DMS53 treated with DMSO at 0.1 percent for 48 hours (cell line): ENCODE measurements around the gene ZNF541.
A peak's percentile ranks its signal among the peaks of the same experiment; 100 is the strongest.

Experiments used
- DNase-seq: peaks from one replicate; lab custom pipeline; 2025; ENCODE audit not compliant: unreplicated experiment; lab: John Stamatoyannopoulos, UW

The ZNF541 gene

GRCh38 chr19:47544075-47544474 is 28.9 kb downstream of the ZNF541 start:
- DNase-seq, result no peak

GRCh38 chr19:47542030-47542475 is 30.9 kb downstream of the ZNF541 start:
- DNase-seq, result no peak

GRCh38 chr19:47541518-47541917 is 31.4 kb downstream of the ZNF541 start:
- no peak for DNase-seq

DNA sequence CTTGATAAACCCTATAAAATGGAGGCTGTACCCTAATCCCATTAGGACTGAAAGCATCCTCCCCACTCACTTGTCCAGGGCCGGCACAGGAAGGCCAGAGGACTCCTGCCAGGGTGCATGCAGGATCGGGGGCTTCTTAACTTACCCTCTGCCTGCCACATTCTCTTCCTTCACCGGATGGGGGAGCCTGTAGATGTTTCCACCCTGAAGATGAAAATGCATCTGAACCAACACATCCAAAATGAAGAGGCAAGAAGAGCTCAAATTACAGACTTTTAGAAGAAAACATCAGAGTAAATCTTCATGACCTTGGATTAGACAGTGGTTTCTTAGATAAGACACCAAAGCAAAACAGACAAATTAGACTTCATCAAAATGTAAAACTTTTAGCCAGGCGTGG is 32.2 kb downstream of the ZNF541 start:
- no peak for DNase-seq

- DNase-seq, result no peak
These were observed 33.1 kb downstream of the ZNF541 start for GRCh38 chr19:47539747-47540311.

- DNase-seq, result no peak
These were observed 34.1 kb downstream of the ZNF541 start for GRCh38 chr19:47538812-47539211.

DNA sequence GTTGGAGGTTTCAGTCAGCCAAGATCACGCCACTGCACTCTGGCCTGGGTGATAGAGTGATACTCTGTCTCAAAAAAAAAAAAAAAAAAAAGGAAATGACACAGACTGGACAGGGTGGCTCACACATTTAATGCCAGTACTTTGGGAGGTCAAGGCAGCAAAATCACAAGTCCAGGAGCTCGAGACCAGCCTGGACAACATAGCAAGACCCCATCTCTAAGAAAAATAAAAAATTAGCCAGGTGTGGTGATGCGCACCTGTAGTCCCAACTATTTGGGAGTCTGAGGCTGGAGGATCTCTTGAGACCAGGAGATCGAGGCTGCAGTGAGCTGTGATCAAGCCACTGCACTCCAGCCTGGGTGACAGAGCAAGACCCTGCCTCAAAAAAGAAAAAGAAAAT is 35.5 kb downstream of the ZNF541 start:
- no peak for DNase-seq

DNA sequence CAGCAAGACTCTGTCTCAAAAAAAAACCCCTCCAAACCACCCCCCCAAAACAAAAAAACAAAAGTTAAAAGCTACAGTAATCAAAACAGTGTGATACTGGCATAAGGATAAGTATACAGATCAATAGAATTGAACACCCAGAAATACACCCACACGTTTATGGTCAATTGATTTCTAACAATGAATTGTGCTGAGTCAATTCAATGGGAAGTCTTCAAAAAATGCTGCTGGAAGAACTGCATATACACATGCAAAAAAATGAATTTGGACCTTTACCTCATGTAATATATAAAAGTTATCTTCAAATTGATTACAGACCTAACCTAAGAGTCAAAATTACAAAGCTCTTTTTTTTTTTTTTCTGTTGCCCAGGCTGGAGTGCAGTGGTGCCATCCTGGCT is 38.3 kb downstream of the ZNF541 start:
- DNase-seq, result no peak

DNA sequence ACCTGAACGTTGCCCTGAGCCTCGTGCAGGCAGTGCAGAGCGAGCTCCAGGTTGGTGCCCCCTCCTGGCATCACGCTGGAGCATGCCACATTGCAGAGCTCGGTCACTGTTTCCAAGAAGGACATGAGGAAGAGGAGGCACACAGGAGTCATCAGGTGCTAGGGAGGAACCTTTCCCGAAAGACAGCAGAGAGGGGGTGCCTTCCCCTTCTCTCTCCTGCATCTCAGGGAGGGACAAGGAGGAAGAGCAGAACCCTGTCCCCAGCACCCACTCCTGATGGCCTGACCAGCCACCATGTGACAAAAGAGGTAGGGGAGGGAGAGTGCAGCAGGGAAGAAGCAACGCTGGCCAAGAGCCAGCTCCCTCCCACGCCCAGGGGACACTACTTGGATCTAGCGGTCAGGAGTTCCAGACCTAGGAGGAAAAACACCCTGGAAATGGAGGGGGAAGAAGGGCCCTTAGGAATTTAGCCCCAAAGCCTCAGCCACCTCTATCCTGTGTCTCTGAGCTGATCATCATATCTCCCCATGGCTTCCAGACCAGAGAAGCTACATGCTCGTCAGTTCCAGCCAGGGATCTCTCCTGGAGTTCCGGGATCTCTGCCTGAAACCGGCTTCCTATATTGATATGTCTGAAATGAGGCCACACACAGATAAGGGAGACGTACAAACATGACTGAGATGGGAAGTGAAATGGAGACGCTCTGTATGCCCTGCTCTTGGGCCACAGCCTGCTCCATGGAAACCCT is 41.1 kb downstream of the ZNF541 start:
- DNase-seq, result no peak

DNA sequence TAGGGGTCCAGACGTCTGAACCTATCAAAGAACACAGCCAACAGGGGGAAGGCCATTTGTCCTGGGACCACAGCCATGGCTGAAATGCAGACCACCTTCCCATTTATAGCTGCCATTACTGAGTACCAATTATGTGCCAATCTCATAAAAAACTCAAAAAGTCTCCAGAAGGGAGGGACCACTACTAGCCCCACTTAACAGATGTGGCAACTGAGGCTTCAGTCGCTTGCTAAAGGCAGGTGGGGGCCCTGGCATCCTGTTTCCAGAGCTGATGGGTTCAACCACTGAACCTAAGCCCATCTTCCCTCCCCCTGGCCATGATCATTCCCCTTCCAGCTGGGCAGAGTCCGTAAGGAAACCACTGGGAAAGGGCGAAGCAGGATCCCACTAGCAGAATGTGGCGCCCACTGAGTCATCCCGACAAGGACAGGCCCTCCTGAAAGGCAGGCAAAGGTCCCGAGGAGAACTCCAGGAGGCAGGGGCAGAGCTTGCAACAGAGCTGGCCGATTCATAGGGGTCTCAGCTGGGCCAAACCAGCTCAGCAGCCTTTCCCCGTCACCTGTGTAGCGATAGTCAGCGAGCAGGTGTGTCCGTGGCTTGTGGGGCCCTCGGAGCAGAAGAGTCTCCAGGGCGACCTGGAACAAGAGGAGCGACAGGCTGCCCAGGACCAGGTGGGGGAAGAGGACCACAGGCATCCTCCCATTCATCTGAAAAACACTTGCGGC is 43.8 kb downstream of the ZNF541 start:
- DNase-seq, result no peak

- DNase-seq, result no peak
These were observed 46.1 kb downstream of the ZNF541 start for GRCh38 chr19:47526798-47527197.

DNA sequence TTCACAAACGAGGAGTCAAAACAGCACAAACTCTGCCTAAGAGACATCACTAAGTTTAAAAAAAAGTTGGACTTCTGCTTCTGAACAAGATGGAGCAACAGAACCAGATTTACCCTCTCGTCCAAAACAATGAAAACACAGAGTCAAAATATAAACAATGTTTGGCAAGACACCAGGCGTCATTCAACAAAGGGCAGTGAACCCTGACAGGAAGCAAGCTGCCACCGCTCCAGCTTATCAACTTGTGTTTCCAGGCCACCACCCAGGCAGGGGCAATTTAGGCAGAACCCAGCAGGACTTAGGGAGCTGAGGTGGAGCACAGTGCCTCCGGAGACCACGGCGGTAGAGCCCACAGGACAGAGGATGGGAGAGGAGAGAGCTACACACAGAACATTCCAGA is 49.5 kb downstream of the ZNF541 start:
- DNase-seq, result peak; percentile 46
